Measurements from ENCODE around the gene DGKD. TPM values are rescaled to one million over a fixed set of nuclear protein-coding genes. Genes with fewer than 3 reads are reported as not detected.

Gene DGKD
- total RNA-seq, 2 experiments from 2014 or later = 92.1 to 94.2 TPM

GRCh38 chr2:233476651-233477547, 122.6 kb downstream of the DGKD start:
- no peaks in the 10 kb centered on the region for H3K4me1 Mint-ChIP-seq (ENCODE audit: low read depth)
- no peak overlapping the region for H3K27ac Mint-ChIP-seq
- H3K4me3 Mint-ChIP-seq = no peak overlapping the region
- CTCF ChIA-PET = interaction anchor here (1.2 kb wide), 1 partner anchor 235 kb away, joined by 3 read pairs; the partner anchor contains the start of gene UGT1A5
- H3K9me3 Mint-ChIP-seq (ENCODE audit: insufficient read depth) = no peaks in the 10 kb centered on the region
- no peak for ATAC-seq
- POLR2A ChIA-PET = no interaction called here
- H3K27me3 Mint-ChIP-seq (ENCODE audit: low read depth) = no peaks in the 10 kb centered on the region
- H3K36me3 Mint-ChIP-seq (ENCODE audit: low read depth) = peaks cover 7% of the 10 kb centered on the region
- DNase-seq = no peak

DNA sequence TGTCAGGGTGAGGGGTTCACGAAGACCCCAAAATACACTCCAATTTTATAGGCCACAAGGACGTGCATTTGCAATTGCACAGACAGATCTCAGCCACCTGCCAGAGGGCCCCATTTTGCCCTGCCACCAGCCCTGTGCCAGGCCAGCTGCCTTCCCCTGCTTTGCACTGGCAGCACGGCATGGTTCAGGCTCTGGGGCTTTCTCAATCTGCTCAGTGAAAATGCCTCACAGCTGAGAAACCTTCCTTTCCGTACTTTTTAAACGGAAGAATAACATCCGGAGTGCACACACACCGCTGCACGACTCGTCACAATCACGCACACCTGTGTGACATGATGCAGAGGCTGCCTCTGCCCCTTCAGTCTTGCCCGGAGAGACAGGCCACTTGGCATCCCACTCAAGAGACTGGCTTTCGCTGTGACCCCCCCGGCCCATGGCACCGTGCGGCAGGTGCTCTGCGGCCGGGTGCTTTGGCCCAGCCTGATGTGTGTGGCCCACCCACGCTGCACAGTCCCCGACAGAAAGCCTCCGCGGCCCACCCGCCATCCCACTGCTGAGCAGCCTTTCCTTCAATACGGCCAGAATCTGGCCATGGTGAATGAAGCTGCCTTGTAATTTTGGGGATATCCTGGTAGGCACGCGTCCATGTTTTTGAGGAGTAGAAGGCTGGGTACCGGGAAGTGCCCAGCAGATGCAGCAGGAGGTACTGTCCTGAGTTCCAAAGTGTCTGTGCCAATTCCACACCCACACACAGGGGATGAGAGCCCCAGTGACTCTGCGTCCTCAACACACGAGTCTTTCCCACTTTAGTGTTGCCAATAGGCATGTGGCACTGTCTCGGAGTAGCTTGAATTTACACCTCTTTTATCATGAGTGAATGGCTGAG, 123.5 kb downstream of the DGKD start:
- no peak overlapping the region for H3K27ac Mint-ChIP-seq
- CTCF ChIA-PET = interaction anchor here (1.2 kb wide), 1 partner anchor 235 kb away, joined by 3 read pairs; the partner anchor contains the start of gene UGT1A5

DNA sequence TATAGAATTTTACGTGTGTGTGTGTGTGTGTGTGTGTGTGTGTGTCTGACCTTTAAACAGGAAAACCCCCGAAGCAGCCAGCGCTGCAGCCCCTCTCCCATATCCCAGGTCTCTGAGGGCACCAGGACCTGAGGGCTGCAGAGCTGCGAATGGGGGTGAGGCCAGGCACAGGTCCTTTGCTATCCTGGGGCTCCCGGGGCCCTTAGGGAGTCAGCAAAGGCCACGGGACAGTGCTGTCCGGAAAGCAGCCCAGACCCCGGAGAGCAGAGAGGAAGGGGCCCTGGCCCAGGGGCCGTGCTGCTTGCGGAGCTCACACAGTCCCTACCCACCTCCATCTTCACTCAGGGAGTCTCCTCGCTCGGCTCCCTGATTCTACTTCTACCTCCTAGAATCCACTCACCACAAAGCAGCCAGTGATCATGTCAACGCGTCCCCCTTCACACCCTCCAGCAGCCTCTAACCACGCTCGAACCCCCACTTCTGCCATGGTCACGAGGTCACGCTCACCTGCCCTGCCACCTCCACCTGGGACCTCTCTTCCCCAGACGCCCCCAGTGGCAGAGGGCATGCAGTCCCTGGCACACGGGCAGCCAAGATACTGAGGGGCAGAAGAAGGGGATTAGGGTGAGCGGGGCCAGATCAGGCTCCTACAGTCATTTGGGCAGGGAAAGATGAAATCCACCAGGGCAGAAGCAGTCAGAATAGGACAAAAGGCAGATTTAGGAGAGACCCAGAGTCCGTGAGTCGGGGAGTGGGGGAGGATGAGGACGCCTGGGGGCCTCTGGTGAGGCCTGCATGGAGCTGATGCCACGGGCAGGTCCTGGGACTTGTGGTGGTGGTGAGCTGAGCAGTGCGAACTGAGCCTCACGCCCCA, 125.6 kb downstream of the DGKD start:
- POLR2A ChIA-PET = no interaction called here
- ATAC-seq = no peak

More for the DNA sequence above, 123.5 kb downstream of the DGKD start:
- DNase-seq = no peak
- H3K4me1 Mint-ChIP-seq (ENCODE audit: low read depth) = no peaks in the 10 kb centered on the region
- H3K36me3 Mint-ChIP-seq (ENCODE audit: low read depth) = no peaks in the 10 kb centered on the region
- POLR2A ChIA-PET = no interaction called here
- H3K4me3 Mint-ChIP-seq = no peak overlapping the region
- no peaks in the 10 kb centered on the region for H3K27me3 Mint-ChIP-seq (ENCODE audit: low read depth)
- ATAC-seq = no peak
- H3K9me3 Mint-ChIP-seq (ENCODE audit: insufficient read depth) = no peaks in the 10 kb centered on the region

DNA sequence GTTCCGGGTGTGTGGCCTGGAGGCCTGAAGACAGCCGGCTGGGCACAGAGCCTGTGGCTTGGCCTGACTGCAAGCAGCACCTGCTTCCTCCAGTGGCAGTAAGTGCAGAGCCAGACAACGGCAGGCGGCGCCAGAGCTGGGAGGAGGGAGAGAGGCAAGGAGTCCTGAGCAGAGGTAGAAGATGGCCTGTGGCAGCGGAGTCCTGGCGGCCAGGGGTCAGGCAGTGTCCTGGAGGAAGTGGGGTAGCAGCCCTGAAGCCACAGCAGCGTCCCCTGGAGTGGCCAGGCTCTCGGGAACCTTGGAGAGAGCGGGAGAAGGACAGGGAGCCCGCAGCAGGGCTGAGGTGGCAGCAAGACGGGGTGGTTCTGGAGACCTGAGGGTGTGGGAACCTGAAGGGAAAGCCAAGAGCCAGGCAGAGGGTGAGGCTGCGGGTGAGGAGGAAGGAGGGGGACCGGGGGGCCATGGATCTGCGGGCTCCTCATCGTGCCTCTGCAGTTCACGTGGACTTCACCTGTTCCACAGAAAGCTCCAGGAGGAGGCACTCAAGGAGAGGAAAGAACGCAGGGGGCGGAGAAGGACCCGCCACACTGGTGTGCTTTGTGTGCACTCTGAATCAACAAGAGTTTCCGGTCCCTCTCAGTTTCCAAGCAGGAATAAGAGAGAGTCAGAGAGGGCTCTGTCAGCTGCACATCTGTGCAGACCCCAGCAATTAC, 126.4 kb downstream of the DGKD start:
- ChIA-PET POLR2A (no interaction called here), CTCF (no interaction called here)
- Mint-ChIP-seq H3K27me3 (ENCODE audit: low read depth) (no peaks in the 10 kb centered on the region), H3K4me1 (ENCODE audit: low read depth) (no peaks in the 10 kb centered on the region), H3K4me3 (no peak overlapping the region), H3K36me3 (ENCODE audit: low read depth) (peaks cover 6% of the 10 kb centered on the region), H3K9me3 (ENCODE audit: insufficient read depth) (no peaks in the 10 kb centered on the region), H3K27ac (no peak overlapping the region)
- ATAC-seq (no peak), DNase-seq (no peak)

More for the DNA sequence above, 125.6 kb downstream of the DGKD start:
- Mint-ChIP-seq H3K9me3 (ENCODE audit: insufficient read depth) (no peaks in the 10 kb centered on the region), H3K27ac (no peak overlapping the region), H3K4me1 (ENCODE audit: low read depth) (no peaks in the 10 kb centered on the region), H3K27me3 (ENCODE audit: low read depth) (no peaks in the 10 kb centered on the region), H3K4me3 (no peak overlapping the region), H3K36me3 (ENCODE audit: low read depth) (peaks cover 4% of the 10 kb centered on the region)
- no peak for DNase-seq
- CTCF ChIA-PET = no interaction called here

GRCh38 chr2:233481368-233482142, 127.3 kb downstream of the DGKD start:
- H3K4me3 Mint-ChIP-seq = no peak overlapping the region
- no peaks in the 10 kb centered on the region for H3K27me3 Mint-ChIP-seq (ENCODE audit: low read depth)
- CTCF ChIA-PET = no interaction called here
- H3K36me3 Mint-ChIP-seq (ENCODE audit: low read depth) = peaks cover 6% of the 10 kb centered on the region
- H3K9me3 Mint-ChIP-seq (ENCODE audit: insufficient read depth) = no peaks in the 10 kb centered on the region
- ATAC-seq = no peak
- no peaks in the 10 kb centered on the region for H3K4me1 Mint-ChIP-seq (ENCODE audit: low read depth)
- no peak overlapping the region for H3K27ac Mint-ChIP-seq
- POLR2A ChIA-PET = no interaction called here
- DNase-seq = no peak

DNA sequence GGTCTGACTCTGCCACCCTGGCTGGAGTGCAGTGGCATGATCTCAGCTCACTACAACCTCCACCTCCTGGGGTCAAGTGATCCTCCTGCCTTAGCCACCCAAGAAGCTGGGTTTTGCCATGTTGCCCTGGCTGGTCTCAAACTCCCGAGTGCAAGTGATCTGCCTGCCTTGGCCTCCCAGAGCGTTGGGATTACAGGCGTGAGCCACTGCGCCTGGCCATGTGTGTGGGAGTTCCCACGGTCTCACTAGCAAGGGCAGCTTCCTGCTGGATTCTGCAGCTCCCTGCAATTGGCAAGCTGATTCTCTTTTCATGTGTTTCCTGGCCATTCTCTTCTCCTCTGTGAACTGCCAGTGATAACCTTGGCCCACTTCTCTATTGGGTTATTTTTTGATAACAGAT, 128.3 kb downstream of the DGKD start:
- DNase-seq = no peak
- POLR2A ChIA-PET = interaction anchor here (0.6 kb wide), 1 partner anchor 12 kb away, joined by 3 read pairs; no protein-coding TSS in a partner anchor
- ATAC-seq = no peak
- Mint-ChIP-seq H3K4me1 (ENCODE audit: low read depth) (no peaks in the 10 kb centered on the region), H3K9me3 (ENCODE audit: insufficient read depth) (no peaks in the 10 kb centered on the region), H3K4me3 (no peak overlapping the region), H3K27me3 (ENCODE audit: low read depth) (no peaks in the 10 kb centered on the region), H3K36me3 (ENCODE audit: low read depth) (peaks cover 6% of the 10 kb centered on the region), H3K27ac (no peak overlapping the region)
- CTCF ChIA-PET = no interaction called here

DNA sequence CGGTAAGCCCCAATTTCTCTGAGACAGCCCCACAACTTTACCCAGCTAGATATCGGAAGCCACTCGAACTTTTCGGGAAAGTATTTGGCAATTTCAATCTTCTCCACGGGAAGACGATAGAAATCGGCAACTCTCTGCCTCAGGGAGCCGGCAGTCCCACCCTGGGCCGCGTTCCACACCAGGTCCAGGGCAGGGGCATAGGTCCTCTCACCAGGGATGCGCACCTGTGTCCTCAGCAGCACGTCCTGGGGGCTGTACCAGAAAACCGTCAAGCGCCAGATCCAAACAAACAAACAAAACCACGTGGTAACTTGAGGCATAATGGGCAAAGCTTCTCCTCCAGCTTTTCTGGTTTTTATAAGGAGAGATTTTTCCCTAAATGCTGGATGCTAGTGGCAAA, 131.4 kb downstream of the DGKD start:
- ChIA-PET POLR2A (interaction anchor here (0.5 kb wide), 1 partner anchor 73 kb away, joined by 3 read pairs; no protein-coding TSS in a partner anchor), CTCF (no interaction called here)
- Mint-ChIP-seq H3K9me3 (ENCODE audit: insufficient read depth) (no peaks in the 10 kb centered on the region), H3K36me3 (ENCODE audit: low read depth) (peaks cover 11% of the 10 kb centered on the region), H3K4me1 (ENCODE audit: low read depth) (no peaks in the 10 kb centered on the region), H3K27me3 (ENCODE audit: low read depth) (no peaks in the 10 kb centered on the region), H3K27ac (no peak overlapping the region), H3K4me3 (no peak overlapping the region)
- ATAC-seq (no peak), DNase-seq (no peak)

DNA sequence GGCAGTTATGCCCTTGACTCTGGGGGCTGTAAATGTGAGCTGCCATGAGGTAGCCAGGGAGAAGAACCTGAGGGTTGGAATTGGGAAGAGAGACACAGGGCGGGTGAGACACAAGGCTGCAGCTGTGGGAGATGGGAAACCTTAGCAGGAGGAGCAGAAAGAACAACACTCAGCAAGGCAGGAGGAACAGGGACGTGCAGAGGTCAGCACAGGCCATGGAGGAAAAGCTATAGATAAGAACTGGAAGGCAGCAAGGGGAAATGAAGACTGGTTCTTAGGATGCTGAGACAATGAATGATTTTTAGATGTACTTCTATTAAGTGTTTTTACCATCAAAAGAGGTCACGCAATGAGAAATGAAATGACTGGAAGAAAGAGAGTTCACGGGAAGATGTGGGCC, 132.1 kb downstream of the DGKD start:
- Mint-ChIP-seq H3K27me3 (ENCODE audit: low read depth) (no peaks in the 10 kb centered on the region), H3K27ac (no peak overlapping the region), H3K4me1 (ENCODE audit: low read depth) (no peaks in the 10 kb centered on the region), H3K4me3 (no peak overlapping the region), H3K9me3 (ENCODE audit: insufficient read depth) (no peaks in the 10 kb centered on the region), H3K36me3 (ENCODE audit: low read depth) (peaks cover 11% of the 10 kb centered on the region)
- POLR2A ChIA-PET = interaction anchor here (0.5 to 0.7 kb wide), 2 partner anchors 52 to 72 kb away, joined by 3 read pairs; no protein-coding TSS in a partner anchor
- DNase-seq = no peak
- CTCF ChIA-PET = no interaction called here
- no peak for ATAC-seq

- CTCF ChIA-PET = interaction anchor here (1.0 kb wide), 1 partner anchor 44 kb away, joined by 3 read pairs; no protein-coding TSS in a partner anchor
- Mint-ChIP-seq H3K9me3 (ENCODE audit: insufficient read depth) (no peaks in the 10 kb centered on the region), H3K27me3 (ENCODE audit: low read depth) (no peaks in the 10 kb centered on the region), H3K4me1 (ENCODE audit: low read depth) (no peaks in the 10 kb centered on the region), H3K4me3 (no peak overlapping the region), H3K36me3 (ENCODE audit: low read depth) (peaks cover 11% of the 10 kb centered on the region), H3K27ac (no peak overlapping the region)
- DNase-seq (no peak), ATAC-seq (no peak)
- POLR2A ChIA-PET = interaction anchor here (0.7 kb wide), 1 partner anchor 51 kb away, joined by 3 read pairs; no protein-coding TSS in a partner anchor
Observed at GRCh38 chr2:233486778-233487552, 132.7 kb downstream of the DGKD start.
